Keratinocyte (primary cell): ENCODE measurements around the gene GNL3L.

Experiments used
- CTCF ChIP-seq, 3 experiments: IDR thresholded peaks in 1 of 3; conservative IDR thresholded peaks in 1 of 3; optimal IDR thresholded peaks in 1 of 3; 2 replicates in 2 of 3; 3 replicates in 1 of 3; pipeline versions ENCODE3 to v1.5.1; 2011; ENCODE audit warnings: low read length in 3 of 3, mild to moderate bottlenecking in 3 of 3, moderate library complexity in 2 of 3, control low read depth in 1 of 3, inconsistent platforms in 1 of 3; ENCODE audit not compliant: insufficient read depth in 2 of 3; ENCODE audit errors: extremely low read depth in 1 of 3
- EZH2 ChIP-seq: IDR thresholded peaks from one replicate; pipeline ENCODE4 v1.6.1; 2012; ENCODE audit warnings: inconsistent platforms, mild to moderate bottlenecking, low read length, moderate library complexity

- TF ChIP-seq CTCF (optimal IDR thresholded peaks at IDR 0.05 in 1 of 3, IDR thresholded peaks at IDR 0.05 in 1 of 3, conservative IDR thresholded peaks at IDR 0.05 in 1 of 3; ENCODE audit: extremely low read depth in 1 of 3, insufficient read depth in 2 of 3, low read length in 3 of 3) (no peak), EZH2 (no peak)
Observed at GRCh38 chrX:54534271-54534670, 4.3 kb downstream of the GNL3L start.
